Duodenal mucosa (tissue), 2 donors: ENCODE measurements around the gene CLINT1.
"Not testable (repeated sequence)": the region's sequence is repeated elsewhere in the genome, so short reads cannot be mapped to it uniquely, and the experiment has no call there.

Experiments
- H3K27ac ChIP-seq: one replicate; pipeline ENCODE4 v1.7.0; 2013; ENCODE audit warnings: low read depth, low read length
- H3K27me3 ChIP-seq, 2 donors: one replicate each; pipeline ENCODE4 v1.7.0; 2013; ENCODE audit warnings: low read length in 2 of 2, control low read depth in 1 of 2; ENCODE audit not compliant: insufficient read depth in 2 of 2, control insufficient read depth in 1 of 2
- H3K36me3 ChIP-seq, 2 donors: one replicate each; pipeline ENCODE4 v1.7.0; 2013; ENCODE audit warnings: low read length in 2 of 2, control low read depth in 1 of 2; ENCODE audit not compliant: insufficient read depth in 2 of 2, control insufficient read depth in 1 of 2
- H3K4me1 ChIP-seq, 2 donors: one replicate each; pipeline ENCODE4 v1.7.0; 2013; ENCODE audit warnings: low read length in 2 of 2, control low read depth in 1 of 2; ENCODE audit not compliant: insufficient read depth in 2 of 2, control insufficient read depth in 1 of 2
- H3K4me3 ChIP-seq, 2 donors: one replicate each; pipeline ENCODE4 v1.7.0; 2013; ENCODE audit warnings: low read length in 2 of 2, low read depth in 1 of 2
- H3K9ac ChIP-seq, 2 donors: one replicate each; pipeline ENCODE4 v1.7.0; 2013; ENCODE audit warnings: low read length in 2 of 2, low read depth in 1 of 2
- H3K9me3 ChIP-seq, 2 donors: one replicate each; pipeline ENCODE4 v1.7.0; 2013; ENCODE audit warnings: low read length in 2 of 2, control low read depth in 1 of 2; ENCODE audit not compliant: control insufficient read depth in 1 of 2

Gene CLINT1

DNA sequence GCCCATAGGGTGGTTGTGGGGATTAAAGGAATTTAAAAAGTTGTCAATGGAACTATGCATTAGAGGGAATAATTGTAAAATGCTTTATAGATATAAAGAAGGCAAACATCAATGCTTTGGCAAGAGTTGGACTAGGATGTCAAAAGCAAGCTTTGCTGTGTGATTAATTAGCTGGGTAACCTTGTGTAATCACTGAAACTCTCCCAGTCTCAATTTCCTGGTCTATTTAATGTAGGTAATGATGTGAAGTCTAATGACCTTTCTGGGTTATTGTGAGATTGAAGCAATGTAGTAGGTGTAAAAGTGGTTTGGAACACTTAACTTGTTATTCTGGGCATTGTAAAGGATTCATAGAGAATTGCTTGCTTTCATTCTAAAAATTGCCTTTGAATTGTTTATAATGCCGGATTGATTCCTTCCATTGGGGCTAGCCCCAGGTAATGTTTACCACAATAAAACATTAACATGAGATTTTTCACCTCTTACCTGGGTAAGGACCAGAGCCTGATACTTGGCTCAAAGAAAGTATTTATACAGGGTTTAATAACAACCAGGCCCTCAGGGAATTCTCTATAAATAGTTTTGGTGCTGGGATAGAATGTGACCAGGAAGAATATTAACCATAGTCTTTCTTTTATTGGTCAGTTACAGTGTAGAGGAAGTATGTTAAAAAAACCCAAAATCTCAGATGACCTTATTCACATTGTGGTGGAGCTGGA, 30.0 kb upstream of the CLINT1 start:
- no peaks in the 10 kb centered on the region for H3K36me3 ChIP-seq
- no peaks in the 10 kb centered on the region for H3K27me3 ChIP-seq
- H3K4me1 ChIP-seq = peaks cover 7 to 20% of the 10 kb centered on the region in 2 donors
- peaks cover 0 to 4% of the 10 kb centered on the region in 2 donors for H3K9me3 ChIP-seq
- H3K9ac ChIP-seq = no peak overlapping the region
- peak overlapping the region; percentile 34 for H3K27ac ChIP-seq
- H3K4me3 ChIP-seq = no peak overlapping the region

DNA sequence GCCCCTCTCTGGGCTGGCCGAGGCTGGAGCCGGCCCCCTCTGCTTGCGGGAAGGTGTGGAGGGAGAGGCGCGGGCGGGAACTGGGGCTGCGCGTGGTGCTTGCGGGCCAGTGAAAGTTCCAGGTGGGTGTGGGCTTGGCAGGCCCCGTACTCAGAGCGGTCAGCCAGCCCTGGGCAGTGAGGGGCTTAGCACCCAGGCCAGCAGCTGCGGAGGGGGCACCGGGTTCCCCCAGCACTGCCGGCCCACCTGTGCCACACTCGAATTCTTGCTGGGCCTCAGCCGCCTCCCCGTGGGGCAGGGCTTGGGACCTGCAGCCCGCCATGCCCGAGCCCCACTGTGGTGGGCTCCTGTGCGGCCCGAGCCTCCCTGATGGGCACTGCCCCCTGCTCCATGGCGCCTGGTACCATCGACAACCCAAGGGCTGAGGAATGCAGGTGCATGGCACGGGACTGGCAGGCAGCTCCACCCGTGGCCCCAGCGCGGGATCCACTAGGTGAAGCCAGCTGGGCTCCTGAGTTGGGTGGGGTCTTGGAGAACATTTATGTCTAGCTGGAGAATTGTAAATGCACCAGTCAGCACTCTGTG, 27.9 kb upstream of the CLINT1 start:
- Histone ChIP-seq H3K9me3 (peaks cover 0 to 4% of the 10 kb centered on the region in 2 donors), H3K4me1 (peaks cover 7 to 20% of the 10 kb centered on the region in 2 donors), H3K27me3 (no peaks in the 10 kb centered on the region), H3K36me3 (no peaks in the 10 kb centered on the region), H3K9ac (no peak overlapping the region), H3K4me3 (no peak overlapping the region), H3K27ac (no peak overlapping the region)

GRCh38 chr5:157885051-157885450, 26.1 kb upstream of the CLINT1 start:
- not testable (repeated sequence) for H3K36me3 ChIP-seq, H3K9ac ChIP-seq, H3K27me3 ChIP-seq, H3K9me3 ChIP-seq, H3K4me1 ChIP-seq, H3K27ac ChIP-seq, H3K4me3 ChIP-seq

GRCh38 chr5:157881498-157881897, 22.6 kb upstream of the CLINT1 start:
- H3K9ac ChIP-seq, H3K9me3 ChIP-seq, H3K4me3 ChIP-seq, H3K27ac ChIP-seq, H3K4me1 ChIP-seq, H3K36me3 ChIP-seq, H3K27me3 ChIP-seq: not testable (repeated sequence)

DNA sequence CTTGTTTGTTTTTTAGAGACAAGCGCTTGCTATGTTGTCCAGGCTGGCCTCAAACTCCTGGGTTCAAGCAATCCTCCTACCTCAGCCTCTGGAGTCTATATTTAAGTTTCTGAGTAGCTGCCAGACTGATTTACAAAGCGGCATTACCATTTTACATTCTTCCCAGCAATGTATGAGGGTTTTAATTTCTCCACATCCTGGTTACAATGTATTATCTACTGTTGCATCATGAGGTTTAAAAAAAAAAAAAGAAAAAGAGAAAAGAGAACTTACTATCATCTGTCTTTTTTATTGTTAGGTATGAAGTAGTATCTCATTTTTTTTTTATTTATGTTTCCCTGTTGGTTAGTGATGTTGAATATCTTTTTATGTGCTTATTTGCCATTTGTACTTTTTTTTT, 18.9 kb upstream of the CLINT1 start:
- Histone ChIP-seq H3K27ac (no peak overlapping the region), H3K9me3 (no peaks in the 10 kb centered on the region), H3K4me1 (no peaks in the 10 kb centered on the region), H3K36me3 (no peaks in the 10 kb centered on the region), H3K9ac (no peak overlapping the region), H3K4me3 (no peak overlapping the region), H3K27me3 (no peaks in the 10 kb centered on the region)

DNA sequence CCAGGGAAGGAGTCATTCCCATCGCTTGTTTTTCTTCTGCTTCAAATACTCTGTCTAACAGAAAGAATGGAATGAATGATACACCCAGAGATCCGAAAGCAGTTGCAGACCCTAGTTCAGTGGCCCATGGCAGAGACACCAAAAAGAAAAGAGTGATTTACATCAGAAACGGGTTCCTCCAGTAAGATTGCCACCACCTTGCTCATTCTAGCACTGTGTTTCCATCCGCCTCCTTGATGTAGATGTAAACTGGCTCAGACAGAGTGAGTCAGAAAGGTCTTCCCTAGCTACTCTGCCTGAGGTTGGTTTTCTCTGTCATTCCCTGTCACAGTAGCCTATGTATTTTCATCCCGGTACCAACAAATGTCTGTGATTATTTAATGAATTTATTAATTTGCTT, 15.9 kb upstream of the CLINT1 start:
- no peak overlapping the region for H3K27ac ChIP-seq
- no peaks in the 10 kb centered on the region for H3K36me3 ChIP-seq
- no peak overlapping the region for H3K4me3 ChIP-seq
- no peaks in the 10 kb centered on the region for H3K4me1 ChIP-seq
- H3K27me3 ChIP-seq = no peaks in the 10 kb centered on the region
- no peaks in the 10 kb centered on the region for H3K9me3 ChIP-seq
- H3K9ac ChIP-seq = no peak overlapping the region

GRCh38 chr5:157870837-157871834, 12.2 kb upstream of the CLINT1 start:
- no peaks in the 10 kb centered on the region for H3K27me3 ChIP-seq
- no peak overlapping the region for H3K4me3 ChIP-seq
- no peaks in the 10 kb centered on the region for H3K4me1 ChIP-seq
- no peaks in the 10 kb centered on the region for H3K9me3 ChIP-seq
- H3K9ac ChIP-seq = no peak overlapping the region
- no peaks in the 10 kb centered on the region for H3K36me3 ChIP-seq
- no peak overlapping the region for H3K27ac ChIP-seq

- H3K4me3 ChIP-seq = no peak overlapping the region
- no peak overlapping the region for H3K9ac ChIP-seq
- no peaks in the 10 kb centered on the region for H3K36me3 ChIP-seq
- H3K27me3 ChIP-seq = no peaks in the 10 kb centered on the region
- no peaks in the 10 kb centered on the region for H3K9me3 ChIP-seq
- no peak overlapping the region for H3K27ac ChIP-seq
- no peaks in the 10 kb centered on the region for H3K4me1 ChIP-seq
These were observed 8.9 kb upstream of the CLINT1 start for GRCh38 chr5:157867751-157868387.

DNA sequence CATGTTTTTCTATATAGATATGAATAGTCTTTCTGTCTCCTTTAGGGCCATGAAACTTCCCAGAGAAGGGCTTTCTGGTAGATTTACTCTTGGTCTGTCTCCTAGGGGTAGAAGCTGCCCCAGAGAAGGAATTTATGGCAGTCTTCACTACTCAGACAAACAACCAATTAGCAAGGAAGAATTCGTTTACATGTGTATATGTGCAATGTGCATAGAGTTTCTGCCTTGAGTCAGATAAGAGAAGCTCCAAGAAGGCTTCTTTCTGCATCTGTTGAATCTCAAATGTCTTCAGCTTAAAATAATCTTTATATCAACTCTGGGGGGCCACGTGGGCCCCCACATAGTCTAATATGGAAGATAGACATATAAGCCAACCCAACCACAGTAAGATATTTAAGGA, 7.6 kb upstream of the CLINT1 start:
- H3K27me3 ChIP-seq = no peaks in the 10 kb centered on the region
- no peak overlapping the region for H3K9ac ChIP-seq
- H3K4me3 ChIP-seq = no peak overlapping the region
- peaks cover under 1 to 5% of the 10 kb centered on the region in 2 donors for H3K4me1 ChIP-seq
- H3K36me3 ChIP-seq = no peaks in the 10 kb centered on the region
- H3K27ac ChIP-seq = no peak overlapping the region
- no peaks in the 10 kb centered on the region for H3K9me3 ChIP-seq
